Activated effector memory CD4-positive, alpha-beta T cell treated with anti-CD3 and anti-CD28 coated beads, Interleukin-2, amount 50 U/mL, for 16 hours (primary cell): ENCODE results near the gene RBMS1.

ENCODE experiments used
- DNase-seq: peaks from one replicate; pipeline ENCODE4 v3.0.0-alpha.2; 2020

The RBMS1 gene

GRCh38 chr2:160354677-160355076 lies 138.9 kb downstream of the RBMS1 start:
- DNase-seq = no peak

- no peak for DNase-seq
Observed at GRCh38 chr2:160353813-160354212, 139.8 kb downstream of the RBMS1 start.

GRCh38 chr2:160353166-160353565 lies 140.4 kb downstream of the RBMS1 start:
- DNase-seq = peak; percentile 65

- no peak for DNase-seq
Observed at GRCh38 chr2:160352500-160352899, 141.1 kb downstream of the RBMS1 start.

GRCh38 chr2:160351956-160352355 lies 141.7 kb downstream of the RBMS1 start:
- no peak for DNase-seq

GRCh38 chr2:160349306-160349705 lies 144.3 kb downstream of the RBMS1 start:
- no peak for DNase-seq

- no peak for DNase-seq
Observed at GRCh38 chr2:160347269-160347863, 146.2 kb downstream of the RBMS1 start.

- no peak for DNase-seq
Observed at GRCh38 chr2:160345071-160345764, 148.4 kb downstream of the RBMS1 start.

GRCh38 chr2:160343404-160343803 lies 150.2 kb downstream of the RBMS1 start:
- DNase-seq = no peak

- no peak for DNase-seq
Observed at GRCh38 chr2:160339726-160340125, 153.9 kb downstream of the RBMS1 start.

- no peak for DNase-seq
Observed at GRCh38 chr2:160338901-160339685, 154.5 kb downstream of the RBMS1 start.

- DNase-seq = no peak
Observed at GRCh38 chr2:160337728-160338127, 155.9 kb downstream of the RBMS1 start.

GRCh38 chr2:160336635-160337034 lies 157.0 kb downstream of the RBMS1 start:
- DNase-seq = no peak

GRCh38 chr2:160336105-160336504 lies 157.5 kb downstream of the RBMS1 start:
- no peak for DNase-seq

GRCh38 chr2:160335441-160335840 lies 158.2 kb downstream of the RBMS1 start:
- DNase-seq = no peak

- DNase-seq = peak; percentile 68
Observed at GRCh38 chr2:160334028-160334741, 159.4 kb downstream of the RBMS1 start.

GRCh38 chr2:160333324-160334027 lies 160.1 kb downstream of the RBMS1 start:
- no peak for DNase-seq

- DNase-seq = no peak
Observed at GRCh38 chr2:160332318-160332717, 161.3 kb downstream of the RBMS1 start.

- no peak for DNase-seq
Observed at GRCh38 chr2:160331258-160332025, 162.2 kb downstream of the RBMS1 start.

GRCh38 chr2:160328811-160329527 lies 164.6 kb downstream of the RBMS1 start:
- DNase-seq = no peak

GRCh38 chr2:160326786-160327185 lies 166.8 kb downstream of the RBMS1 start:
- no peak for DNase-seq
